H1 (cell line): ENCODE data around the gene KLHL24. TPM values are rescaled to one million over a fixed set of nuclear protein-coding genes. Genes with fewer than 3 reads are reported as not detected.

Experiments
- CTCF ChIA-PET: fragments of 300-600 bp; sonication (Branson Sonifier 250); formaldehyde crosslinking; loops from one replicate; lab custom pipeline; 2021; ENCODE audit not compliant: partially characterized antibody; lab: Charles Lee
- POLR2A ChIA-PET: fragments of 300-600 bp; sonication (Branson Sonifier 250); formaldehyde crosslinking; loops from one replicate; lab custom pipeline; 2021; ENCODE audit warnings: inconsistent platforms; ENCODE audit not compliant: partially characterized antibody; lab: Charles Lee
- DNase-seq, 2 experiments: peaks; one replicate each; pipeline versions ENCODE4 v3.0.0 to v3.0.0-alpha.2; 2010 to 2022; ENCODE audit warnings: low spot score in 2 of 2, low read depth in 1 of 2, mixed read lengths in 1 of 2
- FAIRE-seq: peaks from 2 replicates; lab custom pipeline; 2011; peaks lifted over from hg19 to GRCh38; lab: Jason Lieb, UNC
- H2AFZ ChIP-seq: 2 replicates; pipeline ENCODE4 v1.8.1; 2012; ENCODE audit warnings: low read length, inconsistent platforms
- H2AK5ac ChIP-seq: 2 replicates; pipeline ENCODE4 v1.6.1; 2013; ENCODE audit warnings: low read depth, low read length
- H2BK120ac ChIP-seq: replicated peaks from 2 replicates; pipeline ENCODE3; 2013; ENCODE audit warnings: low read depth, low read length, inconsistent platforms
- H2BK12ac ChIP-seq: 2 replicates; pipeline ENCODE4 v1.6.1; 2013; ENCODE audit warnings: low read depth, low read length
- H2BK15ac ChIP-seq: 2 replicates; pipeline ENCODE4 v1.6.1; 2013; ENCODE audit warnings: low read length
- H2BK20ac ChIP-seq: 2 replicates; pipeline ENCODE4 v1.6.1; 2013; ENCODE audit warnings: low read length
- H2BK5ac ChIP-seq: 2 replicates; pipeline ENCODE4 v1.6.1; 2013; ENCODE audit warnings: low read depth, low read length
- H3K14ac ChIP-seq: 2 replicates; pipeline ENCODE4 v1.6.1; 2013; ENCODE audit warnings: inconsistent platforms; ENCODE audit not compliant: insufficient read length
- H3K18ac ChIP-seq: 2 replicates; pipeline ENCODE4 v1.6.1; 2013; ENCODE audit warnings: low read length; ENCODE audit errors: extremely low read depth
- H3K23ac ChIP-seq: 2 replicates; pipeline ENCODE4 v1.6.1; 2013; ENCODE audit warnings: inconsistent platforms; ENCODE audit not compliant: insufficient read length
- H3K23me2 ChIP-seq: 2 replicates; pipeline ENCODE4 v1.6.1; 2013; ENCODE audit warnings: low read depth, low read length
- H3K27ac ChIP-seq: 2 replicates; pipeline ENCODE4 v1.6.1; 2011; ENCODE audit warnings: low read depth, low read length, inconsistent platforms
- H3K27me3 ChIP-seq, 4 experiments: replicated peaks in 1 of 4; 1 replicate in 1 of 4; 2 replicates in 3 of 4; pipeline versions ENCODE4 v1.6.1 to v1.8.1; 2011 to 2013; ENCODE audit warnings: low read length in 3 of 4, mild to moderate bottlenecking in 3 of 4, inconsistent platforms in 2 of 4, mixed read lengths in 2 of 4, moderate library complexity in 1 of 4; ENCODE audit not compliant: control insufficient read depth in 3 of 4, insufficient read depth in 3 of 4; ENCODE audit errors: extremely low read depth in 1 of 4
- H3K36me3 ChIP-seq, 4 experiments: 2 replicates each; pipeline versions ENCODE4 v1.6.1 to v1.8.1; 2011 to 2013; ENCODE audit warnings: mild to moderate bottlenecking in 4 of 4, low read length in 3 of 4, moderate library complexity in 2 of 4, control low read depth in 1 of 4, inconsistent platforms in 1 of 4; ENCODE audit not compliant: insufficient read depth in 4 of 4, control insufficient read depth in 2 of 4
- H3K4ac ChIP-seq: replicated peaks from 2 replicates; pipeline ENCODE3; 2013; ENCODE audit warnings: low read length, low read depth, mixed read lengths, inconsistent platforms; ENCODE audit not compliant: insufficient read length
- H3K4me1 ChIP-seq, 4 experiments: replicated peaks in 1 of 4; 1 replicate in 1 of 4; 2 replicates in 3 of 4; pipeline versions ENCODE4 v1.6.1 to v1.8.1; 2011 to 2013; ENCODE audit warnings: low read length in 3 of 4, inconsistent platforms in 2 of 4, mixed read lengths in 1 of 4; ENCODE audit not compliant: insufficient read depth in 4 of 4, control insufficient read depth in 3 of 4
- H3K4me2 ChIP-seq, 2 experiments: 2 replicates each; pipeline versions ENCODE4 v1.6.1 to v1.8.1; 2011 to 2013; ENCODE audit warnings: low read depth in 2 of 2, low read length in 2 of 2, control low read depth in 1 of 2, inconsistent platforms in 1 of 2, mild to moderate bottlenecking in 1 of 2; ENCODE audit not compliant: insufficient read depth in 1 of 2
- H3K4me3 ChIP-seq, 4 experiments: fragments of 200-600, 300-600 bp in 1 of 4; sonication (generic), shearing (Covaris generic), sonication (Bioruptor Twin) in 1 of 4; 2 replicates each; pipeline versions ENCODE4 v1.5.1 to v1.8.1; 2011 to 2016; ENCODE audit warnings: low read length in 4 of 4, low read depth in 3 of 4, control low read depth in 2 of 4, inconsistent platforms in 2 of 4, mild to moderate bottlenecking in 2 of 4, mixed read lengths in 1 of 4, moderate library complexity in 1 of 4; ENCODE audit not compliant: insufficient read depth in 2 of 4; ENCODE audit errors: extremely low read depth in 1 of 4
- H3K56ac ChIP-seq: replicated peaks from 2 replicates; pipeline ENCODE3; 2013; ENCODE audit warnings: low read depth, mild to moderate bottlenecking, mixed read lengths, low read length, inconsistent platforms; ENCODE audit not compliant: insufficient read length
- H3K79me1 ChIP-seq: 2 replicates; pipeline ENCODE4 v1.6.1; 2013; ENCODE audit warnings: low read depth, low read length, control low read depth
- H3K79me2 ChIP-seq, 2 experiments: 2 replicates each; pipeline versions ENCODE4 v1.6.1 to v1.8.1; 2012 to 2013; ENCODE audit warnings: low read length in 2 of 2, mild to moderate bottlenecking in 2 of 2, inconsistent platforms in 1 of 2; ENCODE audit not compliant: insufficient read depth in 2 of 2, control insufficient read depth in 1 of 2
- H3K9ac ChIP-seq, 4 experiments: replicated peaks in 1 of 4; 1 replicate in 1 of 4; 2 replicates in 3 of 4; pipeline versions ENCODE4 v1.6.1 to v1.8.1; 2011 to 2013; ENCODE audit warnings: low read depth in 3 of 4, low read length in 3 of 4, control low read depth in 2 of 4, mild to moderate bottlenecking in 2 of 4, moderate library complexity in 2 of 4, inconsistent platforms in 1 of 4; ENCODE audit errors: extremely low read depth in 1 of 4
- H3K9me3 ChIP-seq, 2 experiments: 2 replicates each; pipeline versions ENCODE4 v1.6.1 to v1.8.1; 2012 to 2013; ENCODE audit warnings: mild to moderate bottlenecking in 2 of 2, moderate library complexity in 2 of 2, control low read depth in 1 of 2, inconsistent platforms in 1 of 2, low read depth in 1 of 2, low read length in 1 of 2, mixed read lengths in 1 of 2; ENCODE audit not compliant: insufficient read depth in 2 of 2
- H4K20me1 ChIP-seq, 2 experiments: replicated peaks in 1 of 2; 2 replicates each; pipeline versions ENCODE3 to v1.8.1; 2011 to 2013; ENCODE audit warnings: inconsistent platforms in 2 of 2, low read length in 2 of 2, mild to moderate bottlenecking in 1 of 2; ENCODE audit not compliant: insufficient read depth in 2 of 2, control insufficient read depth in 1 of 2
- H4K5ac ChIP-seq: 2 replicates; pipeline ENCODE4 v1.6.1; 2013; ENCODE audit warnings: low read length, low read depth, mixed read lengths, inconsistent platforms; ENCODE audit not compliant: insufficient read length
- H4K8ac ChIP-seq: 2 replicates; pipeline ENCODE4 v1.8.0; 2013; ENCODE audit warnings: mild to moderate bottlenecking, moderate library complexity, low read length, inconsistent platforms; ENCODE audit not compliant: insufficient read depth; ENCODE audit errors: extremely low read depth
- H4K91ac ChIP-seq: replicated peaks from 2 replicates; pipeline ENCODE3; 2013; ENCODE audit warnings: low read length, mixed read lengths, inconsistent platforms; ENCODE audit not compliant: insufficient read length
- SP2 ChIP-seq: IDR thresholded peaks from 2 replicates; pipeline ENCODE4 v1.6.1; 2012; ENCODE audit warnings: mild to moderate bottlenecking, low read length, inconsistent platforms
- polyA plus RNA-seq, 7 experiments: library from polyadenylated mRNA; depleted of rRNA in 3 of 7; stranded (reverse) in 5 of 7; unstranded in 2 of 7; fragments of >200 nt in 5 of 7; fragments of 200-250 nt in 2 of 7; gene quantifications; 1 replicate in 5 of 7; 2 replicates in 1 of 7; 4 replicates in 1 of 7; pipeline versions ENCODE4 v1.2.1 to v1.2.3, GENCODE V29; 2011 to 2013; ENCODE audit warnings: missing spikeins in 2 of 7, mixed read lengths in 2 of 7
- total RNA-seq: library from RNA; stranded (reverse); fragmentation: NEBNext Ultra II Directional; extraction: Animal tissue kit (Norgen Biotek cat#: 25700); gene quantifications from 2 replicates; pipeline ENCODE4 v1.2.1, GENCODE V29; 2021

The KLHL24 gene
- total and polyA plus RNA-seq, 2 of the 8 experiments (the other 6 are each of a cell fraction or from before 2014, with no cell fraction given) = 12.5 to 36.2 TPM

- DNase-seq = no peak
- H3K23me2 ChIP-seq = no peaks in the 10 kb centered on the region
- H4K20me1 ChIP-seq = no peaks in the 10 kb centered on the region
- no peak overlapping the region for H3K23ac ChIP-seq
- H4K8ac ChIP-seq = no peak overlapping the region
- H3K4ac ChIP-seq = no peak overlapping the region
- no peak overlapping the region for H2BK120ac ChIP-seq
- H4K91ac ChIP-seq = no peak overlapping the region
- no peaks in the 10 kb centered on the region for H3K79me2 ChIP-seq
- H4K5ac ChIP-seq = no peak overlapping the region
- FAIRE-seq = no peak
- H3K18ac ChIP-seq = no peak overlapping the region
- POLR2A ChIA-PET = interaction anchor here (0.8 kb wide), 1 partner anchor 15 kb away, joined by 3 read pairs; the partner anchor contains the start of gene KLHL24
- no peak overlapping the region for H2BK5ac ChIP-seq
- no peak overlapping the region for H3K4me3 ChIP-seq
- no peaks in the 10 kb centered on the region for H3K27me3 ChIP-seq
- TF ChIP-seq SP2 = no peak
- TF ChIP-seq, all 59 proteins: peak for 0
- H3K79me1 ChIP-seq = no peaks in the 10 kb centered on the region
- no peak overlapping the region for H3K56ac ChIP-seq
- no peak overlapping the region for H2BK12ac ChIP-seq
- no peak overlapping the region for H3K14ac ChIP-seq
- H3K9ac ChIP-seq = no peak overlapping the region
- CTCF ChIA-PET = interaction anchor here (0.9 to 1.0 kb wide), 2 partner anchors 12 to 28 kb away, joined by 3 to 4 read pairs; no protein-coding TSS in a partner anchor
- H3K36me3 ChIP-seq = no peaks in the 10 kb centered on the region
- no peak overlapping the region for H3K4me2 ChIP-seq
- H2BK15ac ChIP-seq = no peak overlapping the region
- no peak overlapping the region for H2BK20ac ChIP-seq
- peaks cover 0 to 5% (median 5%) of the 10 kb centered on the region in 4 experiments; a peak in 4 of 7 replicates for H3K4me1 ChIP-seq
- no peak overlapping the region for H3K27ac ChIP-seq
- H2AFZ ChIP-seq = no peak overlapping the region
- H2AK5ac ChIP-seq = no peak overlapping the region
- H3K9me3 ChIP-seq = no peaks in the 10 kb centered on the region
Observed at GRCh38 chr3:183619624-183620251, 15.7 kb upstream of the KLHL24 start.
